Stomach (tissue), 9 donors: ENCODE results near the gene IL1B. TPM values are rescaled to one million over a fixed set of nuclear protein-coding genes. Genes with fewer than 3 reads are reported as not detected.
A peak's percentile ranks its signal among the peaks of the same experiment; 100 is the strongest.

ENCODE experiments used
- DNase-seq, 2 donors: peaks; one replicate each; pipeline versions ENCODE4 v3.0.0 to v3.0.0-alpha.2; 2013 to 2019
- H3K27ac ChIP-seq, 5 donors: fragments of 200-600 bp in 4 of 5; sonication (generic) in 4 of 5; one replicate each; pipeline ENCODE4 v1.5.1; 2013 to 2019; ENCODE audit warnings: mild to moderate bottlenecking in 1 of 5, moderate library complexity in 1 of 5
- H3K27me3 ChIP-seq, 3 donors: fragments of 200-600 bp; sonication (generic); one replicate each; pipeline ENCODE4 v1.5.1; 2017 to 2019; ENCODE audit warnings: mixed run types in 1 of 3
- H3K36me3 ChIP-seq, 4 donors: fragments of 200-600 bp; sonication (generic); 1 replicate in 3 of 4; 2 replicates in 1 of 4; pipeline ENCODE4 v1.5.1; 2016 to 2019
- H3K4me1 ChIP-seq, 4 donors: fragments of 200-600 bp; sonication (generic); one replicate each; pipeline ENCODE4 v1.5.1; 2016 to 2019
- H3K4me3 ChIP-seq, 4 donors: fragments of 200-600 bp; sonication (generic) in 3 of 4; one replicate each; pipeline ENCODE4 v1.5.1; 2016 to 2019; ENCODE audit warnings: mild to moderate bottlenecking in 1 of 4
- H3K9me3 ChIP-seq, 4 donors: fragments of 200-600 bp; sonication (generic); one replicate each; pipeline ENCODE4 v1.5.1; 2016 to 2019
- EP300 ChIP-seq: sonication (generic); formaldehyde crosslinking; IDR thresholded peaks from one replicate; pipeline ENCODE4 v1.6.1; 2017; ENCODE audit warnings: antibody characterized with exemption
- POLR2A ChIP-seq, 4 donors: fragments of 450-650 bp; IDR thresholded peaks; one replicate each; pipeline ENCODE4 v1.6.1; 2016; ENCODE audit warnings: antibody characterized with exemption in 4 of 4, control low read depth in 2 of 4, mild to moderate bottlenecking in 1 of 4, moderate library complexity in 1 of 4
- POLR2AphosphoS5 ChIP-seq, 3 donors: sonication (generic); formaldehyde crosslinking; IDR thresholded peaks; one replicate each; pipeline ENCODE4 v1.6.1; 2016; ENCODE audit warnings: antibody characterized with exemption in 3 of 3
- WGBS, 5 donors: extraction: QIAGEN DNeasy Blood & Tissue Kit in 3 of 5; methylation state at CpG; one replicate each; pipeline versions ENCODE4 v1.1.5 to v1.1.7; 2013 to 2018; 5-methylcytosine and 5-hydroxymethylcytosine counted together
- intact Hi-C: fragments of 100-400 bp; cut with DNase I; formaldehyde crosslinking; loops from one replicate; pipeline ENCODE4 v1.15.1; 2023; ENCODE audit warnings: low total_unique reads
- polyA plus RNA-seq, 3 donors: library from polyadenylated mRNA; stranded (reverse); fragments of 200-250 nt; gene quantifications; one replicate each; pipeline ENCODE4 v1.2.3, GENCODE V29; 2013
- total RNA-seq, 5 donors: library from RNA; depleted of rRNA; stranded (reverse); fragments of >200 nt; gene quantifications; one replicate each; pipeline versions ENCODE4 v1.1.0 to v1.2.3, GENCODE V29; 2014 to 2016
- TF ChIP-seq, protein P1 (sequence below), 7 experiments: fragments of 450-650 bp in 4 of 7; fragments of 200-600 bp in 3 of 7; sonication (generic) in 3 of 7; IDR thresholded peaks; one replicate each; pipeline ENCODE4 v1.5.1; 2016 to 2019; ENCODE audit warnings: antibody characterized with exemption in 7 of 7, control low read depth in 2 of 7, mild to moderate bottlenecking in 1 of 7
- donor health status: healthy with polysubstance abuse.
- donor health status: Bipolar disorder and iron deficiency.
- donor health status: healthy.

The IL1B gene
- total and polyA plus RNA-seq, 8 donors: 1.2 to 64.9 (median 14.4) TPM

GRCh38 chr2:112817082-112817689 is 19.4 kb downstream of the IL1B start:
- H3K9me3 ChIP-seq: no peaks in the 10 kb centered on the region

DNA sequence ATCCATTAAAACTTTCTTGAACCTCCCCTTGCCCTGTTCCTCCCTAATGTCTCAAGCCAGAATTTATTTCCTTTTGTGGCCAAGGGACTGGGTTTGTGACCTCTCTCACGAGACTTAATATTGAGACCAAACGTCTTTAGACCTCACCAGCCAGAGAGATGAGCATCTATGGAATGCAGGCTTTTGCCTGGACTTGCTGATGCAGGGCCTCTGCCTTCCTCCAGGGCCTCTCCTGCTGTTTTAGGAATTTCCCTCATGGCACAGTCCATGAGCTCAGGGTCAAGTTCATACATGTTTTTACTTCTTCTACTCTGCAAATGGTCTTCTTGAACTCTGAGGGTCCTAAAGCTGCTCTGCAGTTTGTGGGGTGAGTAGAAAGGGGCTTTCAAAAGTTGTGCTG is 22.3 kb downstream of the IL1B start:
- H3K27ac ChIP-seq: no peak overlapping the region
- no peaks in the 10 kb centered on the region for H3K27me3 ChIP-seq
- no peaks in the 10 kb centered on the region for H3K9me3 ChIP-seq
- H3K36me3 ChIP-seq: no peaks in the 10 kb centered on the region
- no peak for DNase-seq
- H3K4me3 ChIP-seq: no peak overlapping the region
- H3K4me1 ChIP-seq: peaks cover 0 to 36% (median 15%) of the 10 kb centered on the region in 4 donors
- WGBS, 5 donors: 73 to 87% (median 78%) methylated on average over 2 of the region's 2 CpGs
- TF ChIP-seq, protein P1, sequence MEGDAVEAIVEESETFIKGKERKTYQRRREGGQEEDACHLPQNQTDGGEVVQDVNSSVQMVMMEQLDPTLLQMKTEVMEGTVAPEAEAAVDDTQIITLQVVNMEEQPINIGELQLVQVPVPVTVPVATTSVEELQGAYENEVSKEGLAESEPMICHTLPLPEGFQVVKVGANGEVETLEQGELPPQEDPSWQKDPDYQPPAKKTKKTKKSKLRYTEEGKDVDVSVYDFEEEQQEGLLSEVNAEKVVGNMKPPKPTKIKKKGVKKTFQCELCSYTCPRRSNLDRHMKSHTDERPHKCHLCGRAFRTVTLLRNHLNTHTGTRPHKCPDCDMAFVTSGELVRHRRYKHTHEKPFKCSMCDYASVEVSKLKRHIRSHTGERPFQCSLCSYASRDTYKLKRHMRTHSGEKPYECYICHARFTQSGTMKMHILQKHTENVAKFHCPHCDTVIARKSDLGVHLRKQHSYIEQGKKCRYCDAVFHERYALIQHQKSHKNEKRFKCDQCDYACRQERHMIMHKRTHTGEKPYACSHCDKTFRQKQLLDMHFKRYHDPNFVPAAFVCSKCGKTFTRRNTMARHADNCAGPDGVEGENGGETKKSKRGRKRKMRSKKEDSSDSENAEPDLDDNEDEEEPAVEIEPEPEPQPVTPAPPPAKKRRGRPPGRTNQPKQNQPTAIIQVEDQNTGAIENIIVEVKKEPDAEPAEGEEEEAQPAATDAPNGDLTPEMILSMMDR (IDR thresholded peaks at IDR 0.05): no peak
- TF ChIP-seq EP300: no peak
- TF ChIP-seq POLR2A (IDR thresholded peaks at IDR 0.05): no peak
- no peak for TF ChIP-seq POLR2AphosphoS5 (IDR thresholded peaks at IDR 0.05)
- intact Hi-C loops: no loop called here

More at GRCh38 chr2:112817082-112817689, 19.4 kb downstream of the IL1B start:
- intact Hi-C loops: no loop called here
- Histone ChIP-seq H3K4me1 (peaks cover 0 to 25% (median 12%) of the 10 kb centered on the region in 4 donors), H3K27ac (no peak overlapping the region), H3K36me3 (no peaks in the 10 kb centered on the region), H3K4me3 (no peak overlapping the region), H3K27me3 (no peaks in the 10 kb centered on the region)
- DNase-seq: no peak
- TF ChIP-seq, protein P1 (IDR thresholded peaks at IDR 0.05): no peak
- TF ChIP-seq POLR2A (IDR thresholded peaks at IDR 0.05) (no peak), EP300 (no peak), POLR2AphosphoS5 (IDR thresholded peaks at IDR 0.05) (no peak)
- WGBS, 5 donors: 62 to 86% (median 83%) methylated on average over 4 of the region's 4 CpGs

DNA sequence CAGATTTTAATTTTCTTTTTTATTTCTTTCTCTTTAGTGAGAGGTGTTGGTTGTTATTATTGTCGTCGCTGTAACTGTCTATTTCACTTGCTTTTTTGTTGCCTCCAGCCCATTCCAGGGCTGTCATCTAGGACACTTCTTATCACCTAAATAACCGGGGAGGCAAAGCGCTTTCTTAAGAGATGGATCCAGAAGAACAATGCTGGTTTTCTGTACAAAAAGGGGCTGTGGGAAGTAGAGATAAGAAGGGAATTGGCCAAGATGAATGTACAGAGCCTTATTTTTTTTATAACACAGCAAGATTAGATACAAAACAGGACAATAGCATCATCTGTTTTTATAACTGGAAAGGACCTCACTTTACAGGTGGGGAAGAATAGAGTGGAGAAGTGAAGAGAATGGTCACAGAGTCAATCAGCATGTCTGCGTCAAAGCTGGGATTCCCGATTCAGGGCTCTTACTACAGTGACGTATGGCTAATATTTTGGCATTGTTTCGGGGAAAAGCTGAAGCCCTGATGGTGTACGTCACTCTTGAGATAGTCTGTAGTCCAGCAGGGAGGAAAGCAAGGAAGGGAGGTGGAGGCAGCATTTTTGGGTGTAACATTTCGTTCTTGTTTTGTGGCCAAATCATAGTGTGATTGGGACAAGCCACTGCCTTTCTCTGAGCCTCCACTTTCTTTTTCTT is 23.2 kb downstream of the IL1B start:
- DNase-seq: peak in 1 of 2 donors; percentile 34
- Histone ChIP-seq H3K27ac (no peak overlapping the region), H3K27me3 (no peaks in the 10 kb centered on the region), H3K4me3 (no peak overlapping the region), H3K9me3 (no peaks in the 10 kb centered on the region), H3K36me3 (no peaks in the 10 kb centered on the region), H3K4me1 (peaks cover 0 to 35% (median 14%) of the 10 kb centered on the region in 4 donors)
- TF ChIP-seq, protein P1 (IDR thresholded peaks at IDR 0.05): no peak
- no peak for TF ChIP-seq POLR2AphosphoS5 (IDR thresholded peaks at IDR 0.05)
- no peak for TF ChIP-seq EP300
- TF ChIP-seq POLR2A (IDR thresholded peaks at IDR 0.05): no peak
- intact Hi-C loops: no loop called here
- WGBS, 5 donors: 84 to 91% (median 87%) methylated on average over 10 of the region's 10 CpGs

DNA sequence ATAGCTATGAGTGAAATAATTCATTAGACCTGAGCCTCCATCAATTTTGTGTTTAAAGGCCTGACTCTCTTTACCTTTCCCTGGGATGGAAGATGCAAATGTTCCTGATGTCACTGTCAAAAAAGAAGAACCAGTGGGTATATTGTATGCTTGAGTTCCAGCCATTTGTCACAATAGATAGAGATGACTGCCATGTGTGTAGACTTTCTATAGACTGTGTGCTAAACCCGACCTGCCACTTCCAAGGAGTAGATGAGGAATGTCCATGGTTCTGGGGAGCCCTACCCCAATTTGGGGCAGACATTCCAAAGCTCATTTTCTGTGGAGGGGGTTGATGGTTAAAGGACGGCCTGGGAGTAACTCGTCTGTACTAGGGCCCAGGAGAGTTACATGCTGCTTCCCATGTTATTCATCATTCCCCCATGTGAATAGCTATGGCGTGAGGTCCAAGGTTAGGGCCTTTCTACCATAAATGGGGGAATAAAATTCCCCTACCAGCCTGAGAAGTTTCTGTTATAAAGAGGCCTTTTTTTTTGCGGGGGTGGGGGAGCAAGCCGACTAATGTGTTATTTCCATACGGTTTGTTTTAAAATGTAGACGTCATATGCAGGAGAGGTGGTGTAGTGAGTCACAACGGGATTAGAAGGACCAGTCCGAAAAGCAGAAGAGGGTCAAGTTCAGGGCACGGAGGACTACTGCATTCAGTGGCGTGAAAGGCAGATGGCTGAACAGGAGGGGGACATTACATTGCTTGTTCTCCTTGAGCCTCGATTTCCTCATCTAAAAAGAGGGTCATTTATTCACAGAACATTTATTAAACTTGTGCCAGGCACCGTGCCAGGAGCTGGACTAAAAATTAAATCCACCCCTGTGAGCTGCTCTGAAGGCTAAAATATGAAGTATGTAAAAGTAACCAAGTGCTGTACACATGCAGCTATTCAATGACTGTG is 24.0 kb downstream of the IL1B start:
- peak in 1 of 2 donors; percentile 59 for DNase-seq
- Histone ChIP-seq H3K9me3 (peaks cover 0 to under 1% (median 0%) of the 10 kb centered on the region in 4 donors), H3K4me3 (no peak overlapping the region), H3K27ac (peak overlapping the region in 1 of 5 donors; percentile 49), H3K27me3 (no peaks in the 10 kb centered on the region), H3K36me3 (no peaks in the 10 kb centered on the region), H3K4me1 (peaks cover 0 to 28% (median 12%) of the 10 kb centered on the region in 4 donors)
- intact Hi-C loops: no loop called here
- no peak for TF ChIP-seq EP300
- TF ChIP-seq, protein P1 (IDR thresholded peaks at IDR 0.05): no peak
- no peak for TF ChIP-seq POLR2A (IDR thresholded peaks at IDR 0.05)
- TF ChIP-seq POLR2AphosphoS5 (IDR thresholded peaks at IDR 0.05): no peak
- 57 to 73% (median 66%) methylated on average over 14 of the region's 14 CpGs for WGBS, 5 donors
